ENCODE data around the gene RNF168. TPM values are rescaled to one million over a fixed set of nuclear protein-coding genes. Genes with fewer than 3 reads are reported as not detected.
"Not testable (repeated sequence)": the region's sequence is repeated elsewhere in the genome, so short reads cannot be mapped to it uniquely, and the experiment has no call there.

Gene RNF168, protein sequence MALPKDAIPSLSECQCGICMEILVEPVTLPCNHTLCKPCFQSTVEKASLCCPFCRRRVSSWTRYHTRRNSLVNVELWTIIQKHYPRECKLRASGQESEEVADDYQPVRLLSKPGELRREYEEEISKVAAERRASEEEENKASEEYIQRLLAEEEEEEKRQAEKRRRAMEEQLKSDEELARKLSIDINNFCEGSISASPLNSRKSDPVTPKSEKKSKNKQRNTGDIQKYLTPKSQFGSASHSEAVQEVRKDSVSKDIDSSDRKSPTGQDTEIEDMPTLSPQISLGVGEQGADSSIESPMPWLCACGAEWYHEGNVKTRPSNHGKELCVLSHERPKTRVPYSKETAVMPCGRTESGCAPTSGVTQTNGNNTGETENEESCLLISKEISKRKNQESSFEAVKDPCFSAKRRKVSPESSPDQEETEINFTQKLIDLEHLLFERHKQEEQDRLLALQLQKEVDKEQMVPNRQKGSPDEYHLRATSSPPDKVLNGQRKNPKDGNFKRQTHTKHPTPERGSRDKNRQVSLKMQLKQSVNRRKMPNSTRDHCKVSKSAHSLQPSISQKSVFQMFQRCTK
- polyA plus RNA-seq (2013, experiment 1 of 2): 15.5 TPM
- polyA plus RNA-seq (2013, experiment 2 of 2): 16.5 TPM

GRCh38 chr3:196503196-196504076 is at the start of gene RNF168:
Gene RNF168, minus strand, starts transcription at chr3:196503768. Its CDS starts 595 bp downstream, at chr3:196503173.
- H2BK5ac ChIP-seq (ENCODE audit: low read length): peak within 1 kb of the TSS; percentile 35
- H2BK120ac ChIP-seq (ENCODE audit: low read depth, low read length): no peak within 1 kb of the TSS
- peak within 1 kb of the TSS; percentile 94 for H3K9ac ChIP-seq (ENCODE audit: low read depth, low read length, poor library complexity)
- H3K9me3 ChIP-seq (replicated peaks in 1 of 2; ENCODE audit: control insufficient read depth in 2 of 2, insufficient read depth in 1 of 2, low read depth in 1 of 2, low read length in 2 of 2): peaks cover 0 to 22% of the 10 kb centered on the region in 2 donors
- peak within 1 kb of the TSS; percentile 80 for H3K18ac ChIP-seq (ENCODE audit: low read length)
- H2AFZ ChIP-seq (ENCODE audit: low read length): peak within 1 kb of the TSS; percentile 92
- no peak within 1 kb of the TSS for H3K14ac ChIP-seq (ENCODE audit: low read length)
- H4K8ac ChIP-seq (ENCODE audit: low read depth, low read length): no peak within 1 kb of the TSS
- peaks cover 0 to 24% of the 10 kb centered on the region in 2 donors for H3K36me3 ChIP-seq (replicated peaks in 1 of 2; ENCODE audit: control insufficient read depth in 2 of 2, insufficient read depth in 2 of 2, low read length in 2 of 2)
- peaks cover 2 to 3% of the 10 kb centered on the region in 2 donors for H3K4me1 ChIP-seq (ENCODE audit: control insufficient read depth in 2 of 2, insufficient read depth in 1 of 2, low read depth in 1 of 2, low read length in 2 of 2)
- no peak within 1 kb of the TSS for H4K91ac ChIP-seq (ENCODE audit: low read depth, low read length, poor library complexity)
- peak within 1 kb of the TSS; percentile 66 to 95 for H3K4me3 ChIP-seq (ENCODE audit: low read length in 2 of 2)
- no peak within 1 kb of the TSS for H3K4ac ChIP-seq (ENCODE audit: low read length)
- H3K79me1 ChIP-seq (ENCODE audit: low read depth, low read length): peaks cover 3% of the 10 kb centered on the region
- no peak within 1 kb of the TSS for H2BK15ac ChIP-seq (ENCODE audit: low read length)
- no CpG with 5 or more reads among the region's 75 CpGs for WGBS, 2 donors (ENCODE audit: extremely low coverage in 2 of 2, insufficient read length in 2 of 2, insufficient replicate concordance in 1 of 2)
- H3K27ac ChIP-seq (replicated peaks; ENCODE audit: low read length): peak within 1 kb of the TSS; percentile 89
- peak; percentile 92 for DNase-seq (ENCODE audit: low spot score)
- no peaks in the 10 kb centered on the region for H3K27me3 ChIP-seq (ENCODE audit: control insufficient read depth in 3 of 3, insufficient read depth in 3 of 3, low read depth in 1 of 3, low read length in 3 of 3)
- peak within 1 kb of the TSS; percentile 69 for H3K4me2 ChIP-seq (ENCODE audit: insufficient read depth, low read length, poor library complexity, severe bottlenecking)
- H2AK5ac ChIP-seq (ENCODE audit: low read depth, low read length): no peak within 1 kb of the TSS
- H2BK12ac ChIP-seq (ENCODE audit: low read length): no peak within 1 kb of the TSS
- H3K23ac ChIP-seq (ENCODE audit: low read depth, low read length, poor library complexity): no peak within 1 kb of the TSS

DNA sequence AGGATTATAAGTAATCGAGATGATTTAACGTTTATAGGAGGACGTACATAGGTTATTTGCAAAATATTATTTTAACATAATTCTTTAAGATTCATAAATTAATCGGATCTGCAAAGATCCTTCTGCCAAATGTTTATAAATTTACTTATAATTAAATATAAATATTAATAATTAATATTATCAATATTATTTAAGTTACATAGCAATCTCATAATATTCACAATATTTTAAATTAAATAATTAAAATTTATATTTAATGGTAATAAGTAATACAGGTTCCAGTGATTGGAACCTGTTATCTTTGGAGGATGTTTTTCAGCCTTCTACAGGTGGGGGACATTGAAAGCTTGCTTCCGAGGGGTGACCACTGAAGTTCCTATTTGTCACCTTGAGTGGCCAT is 48.7 kb upstream of the RNF168 start:
- no peak overlapping the region for H2BK120ac ChIP-seq (ENCODE audit: low read depth, low read length)
- no peak overlapping the region for H2BK5ac ChIP-seq (ENCODE audit: low read length)
- no CpG with 5 or more reads among the region's 5 CpGs for WGBS, 2 donors (ENCODE audit: extremely low coverage in 2 of 2, insufficient read length in 2 of 2, insufficient replicate concordance in 1 of 2)
- DNase-seq (ENCODE audit: low spot score): no peak
- no peaks in the 10 kb centered on the region for H3K27me3 ChIP-seq (ENCODE audit: control insufficient read depth in 3 of 3, insufficient read depth in 3 of 3, low read depth in 1 of 3, low read length in 3 of 3)
- no peaks in the 10 kb centered on the region for H3K79me1 ChIP-seq (ENCODE audit: low read depth, low read length)
- no peak overlapping the region for H3K23ac ChIP-seq (ENCODE audit: low read depth, low read length, poor library complexity)
- H3K36me3 ChIP-seq (replicated peaks in 1 of 2; ENCODE audit: control insufficient read depth in 2 of 2, insufficient read depth in 2 of 2, low read length in 2 of 2): peaks cover 2 to 6% of the 10 kb centered on the region in 2 donors
- no peak overlapping the region for H3K18ac ChIP-seq (ENCODE audit: low read length)
- H3K4me3 ChIP-seq (ENCODE audit: low read length in 2 of 2): no peak overlapping the region
- H2BK15ac ChIP-seq (ENCODE audit: low read length): no peak overlapping the region
- H4K91ac ChIP-seq (ENCODE audit: low read depth, low read length, poor library complexity): no peak overlapping the region
- no peak overlapping the region for H3K27ac ChIP-seq (replicated peaks; ENCODE audit: low read length)
- H2AFZ ChIP-seq (ENCODE audit: low read length): no peak overlapping the region
- no peaks in the 10 kb centered on the region for H3K4me1 ChIP-seq (ENCODE audit: control insufficient read depth in 2 of 2, insufficient read depth in 1 of 2, low read depth in 1 of 2, low read length in 2 of 2)
- peaks cover 1 to 17% of the 10 kb centered on the region in 2 donors for H3K9me3 ChIP-seq (replicated peaks in 1 of 2; ENCODE audit: control insufficient read depth in 2 of 2, insufficient read depth in 1 of 2, low read depth in 1 of 2, low read length in 2 of 2)
- no peak overlapping the region for H3K4me2 ChIP-seq (ENCODE audit: insufficient read depth, low read length, poor library complexity, severe bottlenecking)
- no peak overlapping the region for H2AK5ac ChIP-seq (ENCODE audit: low read depth, low read length)
- no peak overlapping the region for H3K9ac ChIP-seq (ENCODE audit: low read depth, low read length, poor library complexity)
- no peak overlapping the region for H3K14ac ChIP-seq (ENCODE audit: low read length)
- no peak overlapping the region for H3K4ac ChIP-seq (ENCODE audit: low read length)
- H4K8ac ChIP-seq (ENCODE audit: low read depth, low read length): no peak overlapping the region
- H2BK12ac ChIP-seq (ENCODE audit: low read length): no peak overlapping the region

GRCh38 chr3:196550172-196550571 is 46.6 kb upstream of the RNF168 start:
- not testable (repeated sequence) for H3K79me1 ChIP-seq (ENCODE audit: low read depth, low read length); H3K36me3 ChIP-seq (replicated peaks in 1 of 2; ENCODE audit: control insufficient read depth in 2 of 2, insufficient read depth in 2 of 2, low read length in 2 of 2); DNase-seq (ENCODE audit: low spot score); H2BK120ac ChIP-seq (ENCODE audit: low read depth, low read length); H3K4me3 ChIP-seq (ENCODE audit: low read length in 2 of 2); H2AFZ ChIP-seq (ENCODE audit: low read length); H2AK5ac ChIP-seq (ENCODE audit: low read depth, low read length); H4K91ac ChIP-seq (ENCODE audit: low read depth, low read length, poor library complexity); H3K4ac ChIP-seq (ENCODE audit: low read length); H3K4me2 ChIP-seq (ENCODE audit: insufficient read depth, low read length, poor library complexity, severe bottlenecking); H3K27ac ChIP-seq (replicated peaks; ENCODE audit: low read length); H3K23ac ChIP-seq (ENCODE audit: low read depth, low read length, poor library complexity); H2BK15ac ChIP-seq (ENCODE audit: low read length); H3K18ac ChIP-seq (ENCODE audit: low read length); H3K4me1 ChIP-seq (ENCODE audit: control insufficient read depth in 2 of 2, insufficient read depth in 1 of 2, low read depth in 1 of 2, low read length in 2 of 2); H4K8ac ChIP-seq (ENCODE audit: low read depth, low read length); H3K9ac ChIP-seq (ENCODE audit: low read depth, low read length, poor library complexity); H2BK12ac ChIP-seq (ENCODE audit: low read length); H3K27me3 ChIP-seq (ENCODE audit: control insufficient read depth in 3 of 3, insufficient read depth in 3 of 3, low read depth in 1 of 3, low read length in 3 of 3); H2BK5ac ChIP-seq (ENCODE audit: low read length); H3K14ac ChIP-seq (ENCODE audit: low read length)
- H3K9me3 ChIP-seq (replicated peaks in 1 of 2; ENCODE audit: control insufficient read depth in 2 of 2, insufficient read depth in 1 of 2, low read depth in 1 of 2, low read length in 2 of 2): peaks cover 1 to 17% of the 10 kb centered on the region in 2 donors
- WGBS, 2 donors (ENCODE audit: extremely low coverage in 2 of 2, insufficient read length in 2 of 2, insufficient replicate concordance in 1 of 2): no CpG with 5 or more reads among the region's 3 CpGs
